ENCODE results near the gene KRTAP5-6.
"Not testable (repeated sequence)": the region's sequence is repeated elsewhere in the genome, so short reads cannot be mapped to it uniquely, and the experiment has no call there.

DNA sequence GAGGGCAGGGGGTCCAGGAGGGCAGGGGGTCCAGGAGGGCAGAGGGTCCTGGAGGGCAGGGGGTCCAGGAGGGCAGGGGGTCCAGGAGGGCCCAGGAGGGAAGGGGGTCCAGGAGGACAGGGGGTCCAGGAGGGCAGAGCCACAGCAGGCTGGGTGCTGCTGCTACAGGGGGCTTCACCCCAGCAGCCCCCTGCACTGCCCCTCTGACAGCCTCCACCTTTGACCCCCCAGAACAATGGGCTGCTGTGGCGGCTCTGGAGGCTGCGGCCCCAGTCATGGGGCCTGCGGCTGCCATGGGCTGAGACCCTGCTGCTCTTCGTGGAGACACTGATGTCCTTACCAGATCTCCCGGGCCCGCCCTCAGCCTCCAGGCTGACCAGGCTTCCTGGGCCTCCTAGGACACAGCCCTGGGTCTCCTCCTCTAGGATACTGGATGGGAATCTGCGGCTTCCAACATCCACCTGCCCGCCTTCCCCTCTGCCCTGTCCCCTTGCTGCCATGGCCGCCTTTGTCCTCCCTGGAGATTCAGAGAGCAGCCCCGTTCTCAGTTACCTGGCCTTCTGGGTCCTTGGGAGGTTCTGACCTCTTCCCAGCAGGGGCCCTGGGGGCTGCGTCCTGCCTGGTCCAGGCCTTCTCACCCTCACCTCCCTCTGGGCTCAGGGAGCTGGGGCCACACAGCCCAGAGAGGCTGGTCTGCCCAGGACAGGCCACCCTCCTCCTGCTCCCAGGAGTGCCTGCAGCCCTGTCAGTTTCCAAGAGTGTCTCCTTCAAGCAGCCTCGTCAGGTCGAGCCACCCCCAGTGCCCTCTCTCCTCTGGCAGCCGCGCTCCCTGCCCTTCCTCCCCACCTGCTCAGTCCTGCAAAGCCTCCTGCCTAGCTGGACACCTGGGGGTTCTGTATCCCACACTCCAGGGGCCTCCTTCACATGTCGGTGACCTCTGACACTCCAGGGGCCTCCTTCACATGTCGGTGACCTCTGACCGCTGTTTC is 11.8 kb upstream of the KRTAP5-6 start:
- TF ChIP-seq FOXA1 (IDR thresholded peaks at IDR 0.05); HDGF (IDR thresholded peaks at IDR 0.05; ENCODE audit: borderline replicate concordance); SP1 (IDR thresholded peaks at IDR 0.05); FOXM1 (IDR thresholded peaks at IDR 0.05; ENCODE audit: borderline replicate concordance): not testable (repeated sequence)
